ENCODE results near the gene CRACR2A.

Gene CRACR2A

DNA sequence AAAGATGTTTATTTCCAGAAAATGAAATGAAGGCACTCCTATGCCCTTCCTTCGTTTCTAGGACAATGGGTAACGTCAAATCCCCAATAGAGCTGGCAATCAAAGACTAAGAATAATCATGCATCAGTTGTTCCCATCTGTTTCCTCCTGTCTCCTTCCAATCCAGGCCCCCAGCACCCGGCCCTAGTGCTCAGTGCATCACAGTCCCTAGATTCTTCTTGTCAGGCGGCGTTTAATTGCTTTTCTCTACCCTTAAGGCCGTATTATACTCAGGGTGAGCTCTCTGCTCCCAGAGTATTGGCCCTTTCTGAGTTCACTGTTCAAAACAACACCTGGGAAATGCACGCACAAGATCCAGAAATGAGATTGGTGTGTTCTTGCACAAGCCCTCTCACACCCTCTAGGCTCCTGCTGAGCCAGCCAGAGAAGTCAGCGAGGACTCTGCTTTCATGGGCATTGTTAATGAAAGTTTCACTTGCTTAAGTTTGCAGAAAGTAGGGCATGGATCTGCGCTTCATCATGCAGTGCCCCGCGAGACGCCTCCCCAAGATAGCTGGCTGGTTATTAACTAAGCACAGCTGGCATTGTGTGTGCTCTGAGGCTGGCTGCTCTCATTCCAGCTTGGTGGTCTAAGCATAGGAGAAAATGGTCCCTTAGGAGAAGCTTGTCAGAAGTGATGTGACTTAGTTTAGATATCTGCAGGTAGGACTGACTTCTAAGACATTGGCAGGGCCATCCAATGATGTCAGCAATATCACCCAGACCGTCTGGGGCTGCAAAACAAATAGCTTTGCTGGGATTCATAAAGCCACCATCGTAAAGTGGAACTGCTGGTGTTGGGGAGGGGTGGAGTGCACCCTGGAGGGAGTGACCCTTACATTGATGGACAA, 28.7 kb downstream of the CRACR2A start:
- no peak for DNase-seq (ENCODE audit: low read depth)

DNA sequence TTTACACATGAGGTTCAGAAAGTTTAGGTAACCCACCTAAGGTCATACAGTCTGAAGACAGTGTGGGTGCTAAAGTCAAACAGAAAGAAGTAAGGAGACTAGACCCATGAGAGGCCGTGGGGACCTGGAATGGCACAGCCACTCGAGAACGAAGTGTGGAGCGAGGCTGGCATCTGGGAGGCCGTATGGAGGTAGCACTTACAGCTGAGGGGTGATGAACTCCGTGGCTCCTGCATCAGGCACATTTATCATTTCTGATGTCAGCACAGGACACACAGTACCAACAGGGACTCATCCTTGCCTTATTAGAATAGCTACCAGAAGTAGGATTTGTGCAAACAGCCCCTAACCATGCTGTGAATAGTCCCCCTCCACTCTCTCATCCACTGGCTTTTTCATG, 30.5 kb downstream of the CRACR2A start:
- DNase-seq (ENCODE audit: low read depth), result no peak

- DNase-seq (ENCODE audit: low read depth), result no peak
Observed at GRCh38 chr12:3720772-3721171, 32.1 kb downstream of the CRACR2A start.

- no peak for DNase-seq (ENCODE audit: low read depth)
Observed at GRCh38 chr12:3718100-3718499, 34.8 kb downstream of the CRACR2A start.

DNA sequence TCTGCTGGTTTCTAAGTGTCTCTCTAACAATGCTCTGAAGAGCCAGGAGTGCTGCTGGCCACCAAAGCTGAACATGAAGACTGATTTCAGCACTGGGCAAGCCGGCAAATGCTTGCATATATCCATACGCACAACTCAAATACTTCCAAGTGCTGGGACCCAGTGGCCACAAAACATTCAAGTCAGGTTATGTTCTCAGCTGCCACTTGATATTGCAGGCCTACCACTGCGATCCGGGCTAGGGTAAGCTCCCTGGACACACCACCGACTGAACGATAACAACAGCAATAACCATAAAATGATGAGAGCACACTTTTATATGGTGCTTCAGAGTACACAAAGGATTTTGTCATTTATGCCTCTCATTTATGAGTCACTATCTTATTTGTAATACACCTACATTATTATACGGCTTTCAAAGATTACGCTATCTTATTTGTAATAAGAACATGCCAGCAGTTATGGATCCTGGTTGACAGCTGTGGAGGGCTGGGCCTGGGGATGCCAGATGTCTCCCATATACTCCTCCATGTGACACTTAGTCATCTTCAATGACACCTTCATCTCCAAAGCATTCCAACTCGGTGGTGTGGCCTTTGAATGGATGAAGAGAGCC, 35.5 kb downstream of the CRACR2A start:
- DNase-seq (ENCODE audit: low read depth), result no peak

GRCh38 chr12:3715999-3716398, 36.9 kb downstream of the CRACR2A start:
- DNase-seq (ENCODE audit: low read depth), result no peak

- no peak for DNase-seq (ENCODE audit: low read depth)
Observed at GRCh38 chr12:3713947-3714346, 39.0 kb downstream of the CRACR2A start.

GRCh38 chr12:3713483-3713882, 39.4 kb downstream of the CRACR2A start:
- DNase-seq (ENCODE audit: low read depth), result no peak

DNA sequence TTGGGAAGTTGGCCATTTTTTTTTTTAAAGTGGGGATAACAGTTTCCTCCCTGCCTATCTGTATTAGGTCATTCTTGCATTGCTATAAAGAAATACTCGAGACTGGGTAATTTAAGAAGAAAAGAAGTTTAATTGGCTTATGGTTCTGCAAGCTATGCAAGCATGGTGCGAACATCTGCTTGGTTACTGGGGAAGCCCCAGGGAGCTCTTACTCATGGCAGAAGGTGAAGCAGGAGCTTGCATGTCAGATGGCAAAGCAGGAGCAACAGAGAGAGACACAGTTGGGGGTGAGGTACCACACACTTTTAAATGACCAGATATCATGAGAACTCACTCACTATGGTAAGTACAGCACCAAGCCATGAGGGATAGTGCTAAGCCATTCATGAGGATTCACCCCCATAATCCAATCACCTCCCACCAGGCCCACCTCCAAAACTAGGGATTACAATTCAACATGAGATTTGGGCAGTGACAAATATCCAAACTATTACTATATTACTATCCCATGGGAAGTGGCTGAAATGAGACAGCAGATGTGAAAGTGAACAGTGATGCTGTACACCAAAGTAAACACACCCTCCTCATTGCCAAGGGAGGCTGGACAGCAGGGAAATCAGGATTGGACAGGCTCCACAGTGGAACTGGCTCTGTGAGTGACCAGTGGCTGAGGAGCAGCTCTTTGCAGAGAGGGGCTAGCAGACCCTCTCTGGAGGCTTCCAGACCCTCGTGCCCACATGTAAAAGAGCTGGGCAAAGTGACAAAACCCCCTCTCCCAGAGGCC, 40.5 kb downstream of the CRACR2A start:
- DNase-seq (ENCODE audit: low read depth), result no peak

DNA sequence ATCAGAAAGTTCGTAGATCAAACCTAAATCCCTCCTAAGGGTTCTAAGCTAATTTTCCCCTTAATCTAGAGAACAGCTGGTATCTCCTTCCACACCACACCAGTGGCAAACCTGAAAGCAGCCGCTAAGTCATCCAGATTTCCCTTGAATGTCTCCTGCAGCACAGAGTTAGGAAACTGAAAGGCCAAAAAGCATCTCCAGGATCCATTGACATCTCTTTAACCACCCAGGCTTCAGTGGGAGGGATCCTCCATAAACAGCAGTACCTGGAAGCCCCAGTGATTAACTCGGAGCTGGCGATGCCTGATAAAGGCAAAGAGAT, 47.6 kb downstream of the CRACR2A start:
- DNase-seq (ENCODE audit: low read depth), result no peak

DNA sequence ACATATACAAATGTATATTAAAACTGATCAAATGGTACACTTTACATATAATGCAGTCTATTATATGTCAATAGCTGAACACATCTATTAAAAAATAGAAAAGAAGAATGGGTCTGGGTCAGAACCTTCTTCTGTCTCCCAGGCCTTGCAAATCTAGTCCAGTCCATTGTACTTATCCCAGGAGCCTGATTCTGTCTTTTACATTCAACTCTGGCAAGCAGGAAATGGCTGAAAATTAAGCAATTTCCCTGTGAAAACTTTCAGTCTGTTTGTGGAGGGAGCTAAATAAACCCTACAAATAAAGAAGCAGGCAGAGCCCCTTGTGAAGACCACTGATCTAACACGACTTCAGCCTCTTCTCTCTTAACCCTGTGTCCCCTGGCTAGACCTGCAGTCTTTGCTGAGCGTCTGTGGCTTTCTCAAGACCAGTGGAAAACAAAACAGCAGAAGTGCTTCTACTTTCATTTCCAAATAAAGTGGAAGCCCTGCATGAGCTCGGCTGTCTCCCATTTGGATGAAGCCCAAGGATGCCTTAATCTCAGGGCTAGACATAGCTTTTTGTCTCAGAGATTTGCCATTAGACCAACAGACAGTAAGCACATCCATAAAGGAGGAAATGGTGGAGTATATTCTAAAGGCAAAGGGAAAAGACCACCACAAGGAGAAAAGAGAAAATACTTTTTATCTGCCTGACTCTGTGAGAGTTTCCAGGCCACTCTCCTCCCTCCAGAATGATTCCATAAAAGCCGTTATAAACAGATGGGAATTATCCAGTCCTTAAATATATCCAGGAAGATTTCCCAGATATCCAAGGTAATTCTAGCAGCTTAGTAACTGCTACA, 48.2 kb downstream of the CRACR2A start:
- DNase-seq (ENCODE audit: low read depth), result no peak

- no peak for DNase-seq (ENCODE audit: low read depth)
Observed at GRCh38 chr12:3700861-3701260, 52.0 kb downstream of the CRACR2A start.

DNA sequence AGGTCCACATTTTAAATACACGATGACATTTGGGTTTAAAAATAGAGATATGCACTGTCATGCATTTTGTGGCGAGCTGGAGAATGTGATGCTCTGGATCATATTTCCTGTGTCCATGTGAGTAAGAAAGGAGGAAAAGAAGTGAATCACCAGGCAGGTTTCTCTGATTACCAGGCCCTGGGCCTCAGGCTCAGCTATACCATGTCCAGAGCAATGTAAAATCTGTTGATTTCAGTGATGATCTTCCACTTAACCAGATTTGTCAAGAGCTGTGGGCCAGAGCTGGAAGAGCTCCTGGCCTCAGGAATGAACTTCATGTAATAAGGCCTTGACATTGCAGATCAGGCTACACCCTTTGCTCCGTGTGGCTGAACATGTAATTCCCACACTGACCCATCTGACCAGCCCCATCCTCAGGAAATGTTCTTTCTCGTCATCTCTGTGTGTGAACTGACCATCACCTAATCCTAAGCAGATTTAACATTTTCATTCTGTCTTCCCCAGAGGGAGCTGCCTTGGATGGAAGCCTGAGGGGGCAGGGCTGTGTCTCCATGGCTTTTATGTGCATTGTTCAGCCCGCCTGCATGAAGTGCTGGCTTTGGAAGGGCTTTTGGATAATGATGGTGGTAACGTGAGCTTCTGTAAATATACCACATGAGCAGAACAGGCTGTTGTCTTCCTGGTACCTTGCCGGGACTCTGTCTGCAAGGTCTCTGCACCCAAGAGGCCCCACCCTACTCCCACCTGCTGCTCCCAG, 54.5 kb downstream of the CRACR2A start:
- no peak for DNase-seq (ENCODE audit: low read depth)

- DNase-seq (ENCODE audit: low read depth), result no peak
Observed at GRCh38 chr12:3697311-3697870, 55.5 kb downstream of the CRACR2A start.

DNA sequence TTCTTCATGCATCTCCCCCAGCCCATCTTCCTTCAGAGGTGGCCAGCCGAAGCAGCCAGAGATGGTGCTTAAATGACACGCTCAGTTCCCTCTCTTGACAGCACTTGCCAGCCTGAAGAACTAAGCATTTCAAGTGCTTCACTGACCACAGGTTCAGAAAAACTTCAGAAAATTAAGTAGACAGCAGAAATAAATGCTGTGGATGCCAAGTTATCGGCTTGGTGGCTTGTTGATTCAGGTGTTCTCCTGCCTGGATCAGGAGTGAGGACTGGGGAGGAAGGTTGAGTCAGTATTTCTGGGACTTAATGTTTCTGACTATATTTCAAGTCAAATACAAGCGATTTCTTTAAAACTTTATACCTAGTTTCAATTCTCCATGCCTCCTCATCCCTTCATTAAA, 58.2 kb downstream of the CRACR2A start:
- DNase-seq (ENCODE audit: low read depth), result no peak

- DNase-seq (ENCODE audit: low read depth), result no peak
Observed at GRCh38 chr12:3692616-3693365, 60.1 kb downstream of the CRACR2A start.

DNA sequence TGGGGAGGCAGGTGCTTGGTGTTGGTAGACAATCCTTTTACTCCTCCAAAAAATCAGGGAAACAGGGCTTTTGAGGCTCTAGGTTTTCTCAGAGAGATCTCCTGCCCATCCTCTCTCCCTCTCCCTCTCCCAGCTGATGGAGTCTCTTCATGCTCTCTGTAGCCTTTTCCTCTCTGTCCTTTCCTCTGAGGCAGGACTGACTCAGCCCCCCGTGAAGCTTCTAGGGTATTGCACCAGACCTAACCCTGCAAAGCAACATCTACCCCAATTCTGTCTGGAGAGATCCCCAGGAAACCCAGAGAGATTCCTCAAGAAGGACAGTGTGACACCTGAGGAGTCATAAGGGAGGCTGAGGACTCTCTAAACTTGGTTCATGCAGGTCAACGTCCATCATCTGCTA, 66.4 kb downstream of the CRACR2A start:
- DNase-seq (ENCODE audit: low read depth), result no peak

DNA sequence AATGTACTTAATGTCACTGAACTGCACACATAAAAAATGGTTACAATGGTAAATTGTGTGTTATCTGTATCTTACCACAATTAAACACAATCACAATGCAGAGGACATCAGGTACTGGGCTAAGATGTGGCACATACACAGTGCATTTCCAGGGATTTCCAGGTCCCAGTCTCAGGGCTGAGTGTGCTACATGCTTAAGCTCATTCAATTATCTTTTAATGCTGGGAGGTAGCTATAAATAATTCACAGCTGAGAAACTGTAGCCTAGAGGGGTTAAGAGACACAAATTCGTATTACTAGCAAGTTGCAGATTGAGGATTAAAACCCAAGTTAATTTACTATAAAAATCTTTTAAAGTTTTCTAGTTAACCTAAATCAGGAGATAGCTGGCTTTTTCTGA, 67.1 kb downstream of the CRACR2A start:
- no peak for DNase-seq (ENCODE audit: low read depth)

GRCh38 chr12:3684449-3685051, 68.4 kb downstream of the CRACR2A start:
- DNase-seq (ENCODE audit: low read depth), result no peak

- DNase-seq (ENCODE audit: low read depth), result no peak
Observed at GRCh38 chr12:3683670-3684069, 69.2 kb downstream of the CRACR2A start.
